Measurements from ENCODE around the gene PTPRG.
A peak's percentile ranks its signal among the peaks of the same experiment; 100 is the strongest.

GRCh38 chr3:61857297-61857696 lies 295.9 kb downstream of the PTPRG start:
- peak in 1 of 3 experiments; percentile 5 for TF ChIP-seq CTCF (optimal IDR thresholded peaks at IDR 0.05 in 1 of 3, IDR thresholded peaks at IDR 0.05 in 1 of 3, conservative IDR thresholded peaks at IDR 0.05 in 1 of 3; ENCODE audit: extremely low read depth in 1 of 3, insufficient read depth in 2 of 3, low read length in 3 of 3)
- no peak for TF ChIP-seq EZH2 (IDR thresholded peaks at IDR 0.05; ENCODE audit: low read length)

All from keratinocyte (primary cell).